ENCODE data around the gene SMOC2.

Gene SMOC2

GRCh38 chr6:168581236-168581635, 140.3 kb downstream of the SMOC2 start:
- DNase-seq = no peak

GRCh38 chr6:168581706-168582105, 140.7 kb downstream of the SMOC2 start:
- DNase-seq = no peak

DNA sequence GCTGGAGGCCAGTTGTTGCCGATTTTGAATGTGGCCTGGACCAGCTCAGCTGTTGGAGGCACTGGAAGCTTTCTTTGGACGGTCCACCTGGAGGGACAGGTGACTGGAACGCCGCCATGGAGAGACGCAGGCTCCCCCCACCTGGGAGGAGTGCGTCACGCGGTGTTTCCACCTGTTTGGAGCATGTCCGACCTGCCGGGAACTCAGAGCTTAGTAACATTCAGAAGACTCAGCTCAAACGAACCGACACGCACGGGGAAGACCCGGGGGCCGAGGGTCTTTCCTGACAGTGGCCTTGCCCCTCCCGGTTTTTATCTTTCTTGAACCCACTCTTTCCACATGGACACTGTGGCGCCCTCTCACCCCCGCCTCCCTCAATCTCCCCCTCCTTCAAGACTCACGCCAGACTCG, 141.6 kb downstream of the SMOC2 start:
- DNase-seq = no peak

DNA sequence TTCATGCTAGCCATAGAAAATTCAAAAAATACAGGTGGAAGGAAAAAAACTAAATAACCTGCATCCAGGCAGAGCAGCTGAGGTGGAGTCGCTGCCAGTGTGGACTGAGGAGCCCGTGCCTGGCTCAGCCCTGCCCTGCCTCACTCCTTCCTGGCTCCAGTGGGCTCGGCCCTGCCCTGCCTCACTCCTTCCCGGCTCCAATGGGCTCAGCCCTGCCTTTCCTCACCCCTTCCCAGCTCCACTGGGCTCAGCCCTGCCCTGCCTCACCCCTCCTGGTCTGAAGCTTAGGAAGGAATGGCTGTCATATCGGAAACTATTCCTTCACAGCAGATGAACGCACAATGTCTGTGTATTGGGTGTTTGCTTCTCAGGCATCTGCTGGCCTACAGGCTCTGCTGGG, 142.1 kb downstream of the SMOC2 start:
- no peak for DNase-seq

DNA sequence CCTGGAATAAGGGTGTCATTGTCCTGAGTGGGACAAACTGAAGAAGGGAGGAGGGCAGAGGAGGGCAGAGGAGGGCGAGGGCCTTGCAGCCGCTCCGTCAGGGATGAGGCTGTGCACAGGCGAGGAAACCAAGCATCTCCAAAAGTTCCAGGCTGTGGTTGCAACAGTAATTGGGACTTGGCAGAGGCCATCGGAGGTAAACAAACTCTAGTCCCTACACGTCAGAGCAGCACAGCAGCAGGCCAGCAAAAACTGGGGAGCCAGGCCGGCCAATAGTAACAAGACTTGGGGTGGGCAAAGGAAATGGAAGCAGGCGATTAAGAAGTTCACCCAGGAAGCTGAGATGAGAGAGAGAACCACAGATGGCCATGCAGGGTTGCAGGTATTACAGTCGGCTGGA, 142.8 kb downstream of the SMOC2 start:
- DNase-seq = no peak

DNA sequence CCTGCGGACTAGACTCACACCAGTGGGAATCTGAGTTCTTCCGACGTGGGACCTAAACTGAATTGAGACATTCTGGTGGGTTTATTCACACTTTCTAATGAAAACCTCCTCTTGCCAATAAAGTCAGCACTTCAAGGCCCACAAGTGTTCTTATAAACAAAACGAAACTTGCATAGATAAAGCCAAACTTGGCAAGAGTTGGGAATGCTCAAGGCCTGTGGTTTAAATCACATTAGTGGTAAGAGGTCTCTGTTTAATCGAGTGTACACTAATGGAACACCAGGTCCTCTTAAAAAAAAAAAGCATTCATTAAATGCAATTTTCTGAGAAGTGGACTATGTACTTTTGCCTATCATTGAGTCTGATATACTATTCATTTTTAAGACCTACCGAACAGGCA, 143.3 kb downstream of the SMOC2 start:
- DNase-seq = no peak

DNA sequence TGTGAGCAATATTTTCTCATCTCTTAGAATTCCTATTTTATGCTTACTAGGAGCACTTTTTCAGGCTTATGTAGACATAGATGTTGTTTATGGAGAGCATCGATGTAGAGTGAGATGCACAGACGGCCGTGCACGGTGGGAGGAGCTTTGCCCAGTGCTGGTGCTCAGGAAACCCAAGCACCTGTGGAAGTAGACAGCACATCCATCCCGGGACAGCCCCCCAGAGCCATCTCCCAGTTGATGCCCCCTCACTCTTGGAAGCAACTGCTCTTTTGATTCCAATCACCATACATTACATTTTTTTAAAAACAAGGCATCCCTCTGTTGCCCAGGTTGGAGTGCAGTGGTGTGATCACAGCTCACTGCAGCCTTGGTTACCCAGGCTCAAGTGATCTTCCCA, 143.7 kb downstream of the SMOC2 start:
- DNase-seq = no peak

GRCh38 chr6:168585441-168585840, 144.5 kb downstream of the SMOC2 start:
- DNase-seq = no peak

- no peak for DNase-seq
These were observed 148.3 kb downstream of the SMOC2 start for GRCh38 chr6:168589275-168589674.

DNA sequence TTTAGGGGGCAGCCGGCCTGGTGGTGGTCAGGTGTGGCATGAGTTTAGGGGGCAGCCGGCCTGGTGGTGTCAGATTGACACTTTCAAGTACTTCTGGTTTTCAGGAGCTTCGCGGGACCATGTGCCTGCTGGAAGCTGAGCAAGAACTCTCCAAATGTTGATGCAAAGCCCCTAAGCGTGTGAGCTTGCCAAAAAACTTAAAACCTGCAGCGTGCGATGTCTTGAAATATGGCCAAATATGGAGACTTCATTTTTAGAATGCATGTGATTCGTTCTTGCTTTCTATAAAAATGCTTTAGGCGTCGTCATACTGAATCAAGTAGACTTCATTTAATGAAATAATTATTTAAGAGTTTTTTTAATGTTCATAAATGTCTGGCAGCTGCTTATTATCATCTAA, 149.4 kb downstream of the SMOC2 start:
- no peak for DNase-seq

GRCh38 chr6:168596344-168596743, 155.4 kb downstream of the SMOC2 start:
- DNase-seq = no peak

DNA sequence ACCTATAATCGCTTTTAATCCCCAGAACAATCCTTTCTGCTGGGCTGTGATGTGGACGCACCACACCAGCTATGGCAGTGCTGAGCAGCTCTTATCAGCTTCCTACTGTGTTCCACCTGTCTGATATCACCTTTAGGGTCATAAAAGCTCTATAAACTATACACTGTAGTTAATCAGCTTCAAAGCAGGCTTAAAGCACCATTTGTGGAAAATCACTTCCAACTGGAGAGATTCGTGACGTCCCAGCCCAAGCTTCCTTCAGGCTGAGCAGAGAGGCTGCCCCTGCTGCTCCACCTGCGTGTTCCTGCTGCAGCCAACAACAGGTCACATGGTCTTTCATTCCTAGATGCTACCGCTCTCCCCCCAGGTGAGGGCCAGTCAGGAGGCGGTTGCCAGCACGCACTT, 156.5 kb downstream of the SMOC2 start:
- DNase-seq = no peak

DNA sequence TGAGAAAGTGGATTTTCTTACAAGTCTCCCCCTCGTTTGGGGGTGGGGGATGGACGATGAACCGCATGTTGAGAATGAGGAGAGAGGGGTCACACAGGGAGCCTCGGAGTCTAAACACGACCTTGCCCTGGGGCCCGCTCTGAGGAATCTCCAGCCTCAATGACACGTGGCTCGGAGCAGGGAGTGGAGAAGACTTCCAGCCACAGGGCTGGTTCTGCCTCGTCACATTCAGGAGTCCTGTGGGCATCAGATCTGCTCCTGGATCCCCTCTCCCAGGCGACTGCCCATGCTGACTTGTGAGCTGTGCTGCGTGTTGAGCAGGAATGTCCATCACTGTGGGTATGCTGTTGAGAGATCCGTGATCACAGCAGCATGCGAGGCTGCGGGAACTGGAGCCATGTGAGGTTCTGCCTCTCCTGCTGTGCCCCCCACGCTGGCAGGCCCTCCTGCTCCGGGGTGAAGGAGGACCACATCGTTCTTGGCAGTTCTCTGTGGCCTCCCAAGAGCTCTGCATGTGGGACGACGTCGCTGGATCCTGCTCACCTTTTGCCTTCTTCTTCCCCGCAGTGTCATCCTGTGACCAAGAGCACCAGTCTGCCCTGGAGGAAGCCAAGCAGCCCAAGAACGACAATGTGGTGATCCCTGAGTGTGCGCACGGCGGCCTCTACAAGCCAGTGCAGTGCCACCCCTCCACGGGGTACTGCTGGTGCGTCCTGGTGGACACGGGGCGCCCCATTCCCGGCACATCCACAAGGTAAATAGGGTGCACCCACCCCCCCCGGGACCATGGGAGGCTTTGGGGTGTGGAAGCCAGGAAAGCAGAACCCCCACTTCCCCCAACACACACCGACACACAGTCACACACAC, 157.5 kb downstream of the SMOC2 start:
- no peak for DNase-seq

DNA sequence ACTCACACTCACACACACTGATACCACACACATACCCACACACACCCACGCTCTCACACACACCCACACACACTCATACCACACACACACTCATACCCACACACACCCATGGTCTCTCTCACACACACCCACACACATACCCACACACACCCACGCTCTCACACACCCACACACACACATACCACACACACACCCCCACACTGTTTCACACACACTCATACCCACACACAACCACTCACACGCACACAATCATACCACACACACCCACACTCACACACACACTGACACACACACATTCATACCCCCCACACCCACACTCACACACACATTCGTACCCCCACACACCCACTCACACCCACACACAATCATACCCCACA, 158.1 kb downstream of the SMOC2 start:
- no peak for DNase-seq

DNA sequence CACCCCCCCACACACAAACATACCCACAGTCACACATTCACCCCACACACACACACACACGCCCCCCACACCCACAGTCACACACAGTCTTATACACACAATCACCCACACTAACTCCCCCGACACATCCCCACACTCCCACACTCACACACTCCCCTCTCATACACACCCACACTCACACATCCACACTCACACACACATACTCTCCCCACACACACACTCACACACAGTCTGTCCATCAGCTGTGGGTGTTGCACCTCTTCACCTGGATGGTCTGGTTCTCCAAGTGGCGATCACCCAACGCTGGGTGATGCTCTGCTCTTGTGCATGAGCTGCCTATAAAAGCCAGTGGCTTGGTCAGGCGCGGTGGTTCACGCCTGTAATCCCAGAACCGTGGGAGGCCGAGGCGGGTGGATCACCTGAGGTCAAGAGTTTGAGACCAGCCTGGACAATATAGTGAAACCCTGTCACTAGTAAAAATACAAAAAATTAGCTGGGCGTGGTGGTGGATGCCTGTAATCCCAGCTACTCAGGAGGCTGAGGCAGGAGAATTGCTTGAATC, 158.9 kb downstream of the SMOC2 start:
- DNase-seq = no peak

DNA sequence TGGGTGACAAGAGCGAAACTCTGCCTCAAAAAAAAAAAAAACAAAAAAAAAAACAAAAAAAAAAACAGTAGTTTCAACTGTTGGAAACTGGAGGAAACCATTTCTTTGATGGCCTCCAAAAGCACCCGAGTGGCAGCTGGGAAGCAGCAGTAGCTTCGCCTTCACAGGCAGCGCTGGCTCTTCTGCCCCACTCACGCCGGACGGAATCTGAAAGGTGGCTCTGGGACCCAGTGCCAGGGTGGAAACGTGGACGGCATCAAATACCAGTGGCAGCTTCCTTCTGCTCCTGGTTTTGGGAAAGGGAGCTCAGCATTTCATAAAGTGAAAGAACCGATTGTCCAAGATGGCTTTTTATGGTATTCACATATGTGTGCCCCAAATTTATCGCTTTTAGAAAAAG, 159.4 kb downstream of the SMOC2 start:
- DNase-seq = no peak

GRCh38 chr6:168601111-168601510, 160.1 kb downstream of the SMOC2 start:
- no peak for DNase-seq

DNA sequence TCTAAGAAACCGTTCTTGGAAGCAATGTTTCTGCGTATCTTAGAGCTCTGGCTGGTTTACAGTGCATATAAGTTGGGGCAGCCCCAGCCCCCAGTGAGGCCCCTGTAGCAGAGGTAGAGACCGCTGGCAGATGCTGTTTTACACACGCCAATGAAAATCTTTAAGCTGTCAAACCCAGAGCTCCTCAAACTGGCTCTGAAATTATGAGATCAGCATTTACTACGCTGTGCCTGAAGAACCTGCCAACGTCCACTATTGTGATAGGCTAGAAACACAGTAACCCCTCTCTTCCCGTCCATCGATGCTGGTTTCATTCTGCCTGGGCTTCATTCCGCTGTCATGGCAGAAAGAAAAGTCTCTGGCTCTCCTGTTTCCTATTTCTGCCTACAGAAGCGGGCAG, 160.6 kb downstream of the SMOC2 start:
- no peak for DNase-seq

DNA sequence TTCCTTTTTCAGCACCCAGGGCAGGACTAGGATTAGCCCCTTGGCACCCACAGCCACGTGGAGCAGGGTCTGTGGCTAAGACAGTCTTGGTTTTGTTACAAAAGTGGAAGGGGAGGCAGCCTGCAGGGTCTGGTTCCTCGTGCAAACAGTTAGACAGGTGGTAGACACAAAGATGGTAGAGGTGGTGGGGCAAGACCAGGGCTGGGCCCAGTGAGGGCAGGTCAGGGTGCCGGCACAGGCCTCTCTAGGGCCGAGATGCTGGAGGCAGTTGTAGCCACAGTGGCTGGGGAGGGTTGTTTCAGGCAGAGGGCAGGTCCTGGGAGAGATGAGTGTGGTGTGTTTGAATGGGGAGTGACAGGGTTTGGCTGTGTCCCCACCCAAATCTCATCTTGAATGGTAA, 161.6 kb downstream of the SMOC2 start:
- DNase-seq = no peak

GRCh38 chr6:168603234-168603633, 162.2 kb downstream of the SMOC2 start:
- no peak for DNase-seq

DNA sequence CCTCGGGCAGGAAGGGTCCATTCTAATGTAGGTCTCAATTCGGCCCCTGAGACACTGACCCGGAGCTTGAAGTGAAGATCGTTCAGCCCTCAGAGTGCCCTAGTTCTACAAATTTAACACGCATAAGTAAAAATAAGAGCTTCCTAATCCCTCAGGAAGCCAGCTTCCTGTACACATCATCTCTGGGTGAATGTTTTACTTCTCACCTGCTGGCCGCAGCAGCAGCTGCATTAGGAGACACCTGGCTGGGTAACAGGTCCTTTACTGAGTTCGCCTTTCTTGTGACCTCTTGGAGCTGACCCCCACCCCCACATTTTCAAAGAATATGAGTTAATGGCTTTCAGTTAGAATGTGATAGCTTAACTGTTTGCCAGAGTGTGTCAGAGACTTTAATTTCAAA, 165.0 kb downstream of the SMOC2 start:
- no peak for DNase-seq

GRCh38 chr6:168606722-168607121, 165.7 kb downstream of the SMOC2 start:
- DNase-seq = no peak

DNA sequence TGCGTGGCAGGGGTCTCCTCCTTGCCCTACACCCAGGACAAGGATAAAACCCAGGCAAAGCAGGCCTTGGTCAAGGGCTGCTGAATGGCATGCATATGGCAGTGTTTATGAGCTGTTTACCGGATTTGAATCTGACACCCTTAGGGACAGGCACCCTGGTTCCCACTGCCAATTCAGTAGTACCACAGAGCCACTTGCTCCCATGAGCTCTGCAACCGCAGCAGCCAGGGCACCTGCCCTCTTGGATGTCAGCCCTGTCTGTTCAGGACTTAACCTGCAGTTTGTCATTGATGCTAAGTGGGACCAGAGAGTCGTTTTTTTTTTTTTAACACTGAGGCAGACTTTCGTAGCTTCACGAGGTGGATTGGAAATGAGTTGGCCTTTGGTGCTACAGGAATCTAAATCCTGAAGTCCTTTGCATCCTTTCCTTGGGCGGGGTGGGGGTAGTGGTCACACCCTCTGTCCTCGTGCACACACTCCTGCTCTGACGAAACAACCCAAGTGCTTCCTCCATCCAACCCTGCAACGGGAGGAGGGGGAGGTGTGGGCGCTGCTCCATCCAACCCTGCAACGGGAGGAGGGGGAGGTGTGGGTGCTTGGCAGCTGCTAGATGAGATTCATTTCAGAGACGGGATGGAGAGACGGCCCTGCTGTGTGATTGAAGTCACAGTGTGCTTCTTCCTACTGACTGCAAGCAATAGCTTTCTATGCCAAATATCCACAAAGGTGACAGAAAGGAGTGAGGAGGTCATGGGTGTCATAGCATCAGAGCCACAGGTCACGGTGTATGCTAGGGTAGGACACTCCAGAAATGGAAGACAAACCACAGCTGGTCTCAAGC, 166.5 kb downstream of the SMOC2 start:
- DNase-seq = no peak

DNA sequence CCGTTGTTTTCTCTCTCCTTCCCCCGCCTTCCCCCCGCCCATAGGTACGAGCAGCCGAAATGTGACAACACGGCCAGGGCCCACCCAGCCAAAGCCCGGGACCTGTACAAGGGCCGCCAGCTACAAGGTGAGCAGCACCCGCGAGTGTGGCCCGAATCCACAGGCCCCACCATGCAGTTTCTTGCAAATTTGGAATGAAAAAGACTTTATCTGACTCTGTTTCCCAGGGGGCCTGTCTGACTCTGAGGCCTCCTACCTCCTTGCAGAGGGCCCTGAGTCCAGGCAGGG, 167.1 kb downstream of the SMOC2 start:
- DNase-seq = no peak

Data from fibroblast of skin of scalp (primary cell).